Mononuclear cell (primary cell): ENCODE measurements around the gene TMEM186. TPM values are rescaled to one million over a fixed set of nuclear protein-coding genes. Genes with fewer than 3 reads are reported as not detected.

ENCODE experiments used
- total RNA-seq: library from RNA; depleted of rRNA; stranded (reverse); fragments of >200 nt; gene quantifications from one replicate; pipeline ENCODE4 v1.2.3, GENCODE V29; 2012

TMEM186 gene
- total RNA-seq, 1 donor, result 1.3 TPM

Other genes starting within 250 kb of the TMEM186 start
- gene TMEM114, start 207.1 kb downstream of the TMEM186 start, total RNA-seq, result not detected
- gene METTL22, start 175.9 kb downstream of the TMEM186 start, total RNA-seq, result 19.6 TPM
- gene ABAT, start 123.0 kb downstream of the TMEM186 start, total RNA-seq, result 2.5 TPM
- 19.7 TPM for gene PMM2, start 200 bp upstream of the TMEM186 start, total RNA-seq
- 22.4 TPM for gene CARHSP1, start 71.4 kb upstream of the TMEM186 start, total RNA-seq
- gene LITAFD, start 84.7 kb upstream of the TMEM186 start, total RNA-seq, result not detected
- 209 TPM for gene USP7, start 166.3 kb upstream of the TMEM186 start, total RNA-seq